ENCODE measurements around the gene METTL9. TPM values are rescaled to one million over a fixed set of nuclear protein-coding genes. Genes with fewer than 3 reads are reported as not detected.

Gene METTL9
- total and polyA plus RNA-seq, 9 of the 15 experiments (the other 6 are each of a cell fraction or from before 2014, with no cell fraction given) = 12.2 to 107 (median 79.1) TPM

GRCh38 chr16:21611556-21612384 is 12.4 kb downstream of the METTL9 start (continued):
- no peak for TF ChIP-seq E2F8 (IDR thresholded peaks at IDR 0.05; ENCODE audit: low read depth, partially characterized antibody)
- no peak for TF ChIP-seq SRSF7 (optimal IDR thresholded peaks at IDR 0.05; ENCODE audit: low read depth, low read length)
- TF ChIP-seq MYC (IDR thresholded peaks at IDR 0.05; ENCODE audit: low read depth, low read length) = peak; percentile 89
- no peak for TF ChIP-seq MYC (CRISPR knock-in tag; IDR thresholded peaks at IDR 0.05; ENCODE audit: borderline replicate concordance, low read depth)
- no peak for TF ChIP-seq GATAD2A (IDR thresholded peaks at IDR 0.05)
- no peak for TF ChIP-seq SMC3 (conservative IDR thresholded peaks at IDR 0.05; ENCODE audit: insufficient read depth, low read depth, low read length)
- no peak for TF ChIP-seq ZNF140 (CRISPR knock-in tag; IDR thresholded peaks at IDR 0.05)
- TF ChIP-seq ILK (tag; IDR thresholded peaks at IDR 0.05; ENCODE audit: borderline replicate concordance, low read depth) = no peak
- peak; percentile 14; the same call in 1 of the 2 replicates for TF ChIP-seq CHAMP1 (IDR thresholded peaks at IDR 0.05)
- no peak for TF ChIP-seq ZNF311 (CRISPR knock-in tag; IDR thresholded peaks at IDR 0.05)
- TF ChIP-seq CHCHD3 (CRISPR knock-in tag; IDR thresholded peaks at IDR 0.05) = no peak
- TF ChIP-seq ZKSCAN3 (CRISPR knock-in tag; IDR thresholded peaks at IDR 0.05) = no peak
- no peak for TF ChIP-seq TBP (optimal IDR thresholded peaks at IDR 0.05; ENCODE audit: low read depth, low read length)
- TF ChIP-seq KDM4B (IDR thresholded peaks at IDR 0.05; ENCODE audit: borderline replicate concordance in 2 of 2, low read depth in 1 of 2) = no peak

All from K562 (cell line).